ENCODE measurements around the gene TAC3. TPM values are rescaled to one million over a fixed set of nuclear protein-coding genes. Genes with fewer than 3 reads are reported as not detected.
"Not testable (repeated sequence)": the region's sequence is repeated elsewhere in the genome, so short reads cannot be mapped to it uniquely, and the experiment has no call there.

Gene TAC3
- total and polyA plus RNA-seq, 2 experiments from 2014 or later = 13.0 to 113 TPM

GRCh38 chr12:57019983-57020719 lies 3.8 kb upstream of the TAC3 start:
- no peaks in the 10 kb centered on the region for H3K36me3 ChIP-seq (replicated peaks; ENCODE audit: insufficient read depth, low read depth)
- no peak overlapping the region for H3K4me3 ChIP-seq
- H3K79me2 ChIP-seq = no peaks in the 10 kb centered on the region
- H3K9me3 ChIP-seq (ENCODE audit: low read depth) = no peaks in the 10 kb centered on the region
- H3K27ac ChIP-seq = no peak overlapping the region
- no peak overlapping the region for H3K4me2 ChIP-seq
- peaks cover 5% of the 10 kb centered on the region for H3K4me1 ChIP-seq (ENCODE audit: insufficient read depth)
- DNase-seq (ENCODE audit: low spot score) = no peak
- no peak for TF ChIP-seq CTCF (IDR thresholded peaks at IDR 0.05; ENCODE audit: poor library complexity)
- no peak for TF ChIP-seq EZH2 (IDR thresholded peaks at IDR 0.05; ENCODE audit: borderline replicate concordance)
- TF ChIP-seq EZH2phosphoT487 (IDR thresholded peaks at IDR 0.05; ENCODE audit: low read depth, severe bottlenecking, unreplicated experiment) = no peak
- H2AFZ ChIP-seq = no peak overlapping the region
- no peaks in the 10 kb centered on the region for H4K20me1 ChIP-seq (ENCODE audit: insufficient read depth, poor library complexity, severe bottlenecking)
- H3K27me3 ChIP-seq = no peaks in the 10 kb centered on the region
- no peaks in the 10 kb centered on the region for H3K9me2 ChIP-seq (replicated peaks; ENCODE audit: insufficient read depth)
- 92% methylated on average over 9 of the region's 9 CpGs for WGBS (ENCODE audit: low lambda C conversion rate, missing lambda C conversion rate)

- Histone ChIP-seq H3K4me3 (no peak overlapping the region), H2AFZ (no peak overlapping the region), H3K9me3 (ENCODE audit: low read depth) (no peaks in the 10 kb centered on the region), H3K4me2 (no peak overlapping the region), H3K27ac (peak overlapping the region; percentile 77), H4K20me1 (ENCODE audit: insufficient read depth, poor library complexity, severe bottlenecking) (no peaks in the 10 kb centered on the region), H3K4me1 (ENCODE audit: insufficient read depth) (peaks cover 5% of the 10 kb centered on the region), H3K27me3 (no peaks in the 10 kb centered on the region), H3K9me2 (replicated peaks; ENCODE audit: insufficient read depth) (no peaks in the 10 kb centered on the region), H3K36me3 (replicated peaks; ENCODE audit: insufficient read depth, low read depth) (no peaks in the 10 kb centered on the region), H3K79me2 (no peaks in the 10 kb centered on the region)
- no peak for DNase-seq (ENCODE audit: low spot score)
- WGBS (ENCODE audit: low lambda C conversion rate, missing lambda C conversion rate) = 95% methylated on average over 1 of the region's 1 CpG
- TF ChIP-seq CTCF (IDR thresholded peaks at IDR 0.05; ENCODE audit: poor library complexity) (no peak), EZH2phosphoT487 (IDR thresholded peaks at IDR 0.05; ENCODE audit: low read depth, severe bottlenecking, unreplicated experiment) (no peak), EZH2 (IDR thresholded peaks at IDR 0.05; ENCODE audit: borderline replicate concordance) (no peak)
These were observed 2.6 kb upstream of the TAC3 start for GRCh38 chr12:57018906-57019305.

- H3K79me2 ChIP-seq; H2AFZ ChIP-seq; H3K4me1 ChIP-seq (ENCODE audit: insufficient read depth); H3K4me3 ChIP-seq; H3K27me3 ChIP-seq; H3K9me3 ChIP-seq (ENCODE audit: low read depth); H3K36me3 ChIP-seq (replicated peaks; ENCODE audit: insufficient read depth, low read depth); H4K20me1 ChIP-seq (ENCODE audit: insufficient read depth, poor library complexity, severe bottlenecking); DNase-seq (ENCODE audit: low spot score); H3K4me2 ChIP-seq; H3K9me2 ChIP-seq (replicated peaks; ENCODE audit: insufficient read depth): not testable (repeated sequence)
- 63% methylated on average over 4 of the region's 5 CpGs for WGBS (ENCODE audit: low lambda C conversion rate, missing lambda C conversion rate)
- peak overlapping the region; percentile 77 for H3K27ac ChIP-seq
These were observed 2.0 kb upstream of the TAC3 start for GRCh38 chr12:57018353-57018752.

- WGBS (ENCODE audit: low lambda C conversion rate, missing lambda C conversion rate) = 88% methylated on average over 7 of the region's 7 CpGs
- Histone ChIP-seq H3K36me3 (replicated peaks; ENCODE audit: insufficient read depth, low read depth) (no peaks in the 10 kb centered on the region), H3K4me2 (no peak overlapping the region), H3K27me3 (no peaks in the 10 kb centered on the region), H2AFZ (no peak overlapping the region), H3K79me2 (no peaks in the 10 kb centered on the region), H4K20me1 (ENCODE audit: insufficient read depth, poor library complexity, severe bottlenecking) (no peaks in the 10 kb centered on the region), H3K4me1 (ENCODE audit: insufficient read depth) (peaks cover 7% of the 10 kb centered on the region), H3K4me3 (no peak overlapping the region), H3K27ac (no peak overlapping the region), H3K9me2 (replicated peaks; ENCODE audit: insufficient read depth) (no peaks in the 10 kb centered on the region), H3K9me3 (ENCODE audit: low read depth) (no peaks in the 10 kb centered on the region)
- TF ChIP-seq EZH2phosphoT487 (IDR thresholded peaks at IDR 0.05; ENCODE audit: low read depth, severe bottlenecking, unreplicated experiment) (no peak), CTCF (IDR thresholded peaks at IDR 0.05; ENCODE audit: poor library complexity) (no peak), EZH2 (IDR thresholded peaks at IDR 0.05; ENCODE audit: borderline replicate concordance) (no peak)
- no peak for DNase-seq (ENCODE audit: low spot score)
These were observed 3.5 kb downstream of the TAC3 start for GRCh38 chr12:57012600-57013465.

Data from hepatocyte (in vitro differentiated cells).